GM23248 (cell line): ENCODE results near the gene TMBIM4. TPM values are rescaled to one million over a fixed set of nuclear protein-coding genes. Genes with fewer than 3 reads are reported as not detected.
A peak's percentile ranks its signal among the peaks of the same experiment; 100 is the strongest.

ENCODE experiments used
- DNase-seq: peaks from one replicate; pipeline ENCODE4 v3.0.0-alpha.2; 2015
- H2AFZ ChIP-seq: fragments of 200-600 bp; sonication (generic); 2 replicates; pipeline ENCODE4 v1.6.1; 2016; ENCODE audit warnings: antibody characterized with exemption
- H3F3A ChIP-seq: fragments of 200-600 bp; sonication (generic); 2 replicates; pipeline ENCODE4 v1.6.1; 2016; ENCODE audit warnings: mild to moderate bottlenecking, antibody characterized with exemption, mixed run types; ENCODE audit not compliant: insufficient read depth
- H3K27ac ChIP-seq: fragments of 200-600 bp; sonication (generic); 2 replicates; pipeline ENCODE4 v1.5.1; 2016; ENCODE audit warnings: mild to moderate bottlenecking
- H3K27me3 ChIP-seq: fragments of 200-600 bp; sonication (generic); replicated peaks from 2 replicates; pipeline ENCODE4 v1.6.1; 2016; ENCODE audit warnings: mild to moderate bottlenecking; ENCODE audit not compliant: insufficient read depth
- H3K36me3 ChIP-seq: fragments of 200-600 bp; sonication (generic); 2 replicates; pipeline ENCODE4 v1.6.1; 2016; ENCODE audit warnings: low read depth, mild to moderate bottlenecking
- H3K4me1 ChIP-seq: fragments of 200-600 bp; sonication (generic); 2 replicates; pipeline ENCODE4 v1.6.1; 2016; ENCODE audit warnings: mild to moderate bottlenecking; ENCODE audit not compliant: insufficient read depth
- H3K4me2 ChIP-seq: fragments of 200-600 bp; sonication (generic); one replicate; pipeline ENCODE4 v1.6.1; 2016; ENCODE audit warnings: mild to moderate bottlenecking; ENCODE audit not compliant: unreplicated experiment
- H3K4me3 ChIP-seq: fragments of 200-600 bp; sonication (generic); 2 replicates; pipeline ENCODE4 v1.5.1; 2016; ENCODE audit warnings: mild to moderate bottlenecking
- H3K79me2 ChIP-seq: fragments of 200-600 bp; sonication (generic); 2 replicates; pipeline ENCODE4 v1.6.1; 2016; ENCODE audit warnings: mild to moderate bottlenecking; ENCODE audit not compliant: insufficient read depth
- H3K9ac ChIP-seq: fragments of 200-600 bp; sonication (generic); 2 replicates; pipeline ENCODE4 v1.6.1; 2016; ENCODE audit warnings: mild to moderate bottlenecking
- H3K9me2 ChIP-seq: fragments of 200-600 bp; sonication (generic); 2 replicates; pipeline ENCODE4 v1.6.1; 2016; ENCODE audit warnings: mixed run types, mild to moderate bottlenecking, moderate library complexity; ENCODE audit not compliant: insufficient read depth
- H3K9me3 ChIP-seq: fragments of 200-600 bp; sonication (generic); one replicate; pipeline ENCODE4 v1.6.1; 2017; ENCODE audit warnings: low read depth
- H4K20me1 ChIP-seq: fragments of 200-600 bp; sonication (generic); 2 replicates; pipeline ENCODE4 v1.6.0; 2016; ENCODE audit not compliant: insufficient read depth
- EZH2 ChIP-seq: fragments of 200-600 bp; sonication (generic); IDR thresholded peaks from 2 replicates; pipeline ENCODE4 v1.6.1; 2018; ENCODE audit warnings: antibody characterized with exemption, mild to moderate bottlenecking; ENCODE audit not compliant: insufficient read depth, poor library complexity, severe bottlenecking
- EZH2phosphoT487 ChIP-seq: fragments of 200-600 bp; sonication (generic); IDR thresholded peaks from 2 replicates; pipeline ENCODE4 v1.6.1; 2018; ENCODE audit warnings: antibody characterized with exemption, moderate library complexity, mild to moderate bottlenecking, low read depth; ENCODE audit not compliant: insufficient read depth
- WGBS, 2 experiments: methylation state at CpG; one replicate each; pipeline ENCODE4 v1.1.6; 2015 to 2017; ENCODE audit warnings: low lambda C conversion rate in 2 of 2, low coverage in 1 of 2; ENCODE audit errors: missing lambda C conversion rate in 2 of 2; 5-methylcytosine and 5-hydroxymethylcytosine counted together
- in situ Hi-C: fragments of 300-500 bp; cut with MboI; formaldehyde crosslinking; loops from 2 replicates; pipeline ENCODE4 v1.15.0; 2020
- polyA plus RNA-seq: library from polyadenylated mRNA; unstranded; fragments of >200 nt; fragmentation: Nextera tagmentation; extraction: Ambion mirVana; gene quantifications from 2 replicates; pipeline ENCODE4 v1.2.1, GENCODE V29; 2016
- total RNA-seq: library from RNA; depleted of rRNA; stranded (reverse); fragments of >200 nt; shearing (Covaris generic); gene quantifications from 2 replicates; pipeline ENCODE4 v1.2.3, GENCODE V29; 2014

TMBIM4 gene
- total and polyA plus RNA-seq, 2 experiments from 2014 or later, result 162 to 276 TPM

DNA sequence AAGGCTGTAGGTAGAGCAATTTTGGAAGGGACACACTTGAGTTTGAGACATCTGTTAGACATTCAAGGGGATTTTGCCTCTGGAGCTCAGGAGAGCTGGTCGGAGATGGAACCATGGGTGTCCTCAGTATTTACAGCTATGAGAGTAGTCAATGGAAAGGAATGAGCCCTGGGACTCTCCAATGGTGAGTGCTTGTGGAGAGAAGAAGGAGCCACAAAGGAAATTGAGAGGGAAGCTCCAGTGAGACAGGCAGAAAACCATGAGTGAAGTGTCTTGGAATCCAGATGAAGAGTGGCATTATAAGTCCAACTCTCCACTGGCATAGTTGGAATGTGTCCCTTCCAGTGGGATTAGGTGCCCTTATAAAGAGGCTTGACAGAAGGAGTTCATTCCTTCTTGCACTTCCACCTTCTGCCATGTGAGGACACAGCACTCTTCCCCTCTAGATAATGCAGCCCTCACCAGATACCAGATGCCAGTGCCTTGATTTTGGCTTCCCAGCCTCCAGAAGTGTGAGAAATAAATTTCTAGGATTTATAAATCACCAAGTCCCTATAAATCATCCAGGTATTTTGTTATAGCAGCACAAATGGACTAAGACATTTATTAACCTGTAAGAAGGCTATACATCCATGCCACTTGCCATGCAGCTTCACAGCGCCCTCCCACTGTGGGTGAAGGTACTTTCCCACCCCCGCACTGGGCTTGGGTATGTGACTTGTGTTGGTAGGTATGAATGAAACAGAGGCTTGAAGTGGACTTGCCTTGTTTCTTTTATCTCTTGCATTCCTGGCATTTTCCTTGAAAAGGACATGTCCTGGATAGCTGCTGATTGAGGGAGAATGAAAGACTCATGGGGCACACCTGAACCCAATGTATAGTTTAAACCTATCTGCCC lies 66.5 kb downstream of the TMBIM4 start:
- Histone ChIP-seq H3K9ac (no peak overlapping the region), H3K36me3 (no peaks in the 10 kb centered on the region), H3K9me3 (no peaks in the 10 kb centered on the region), H2AFZ (no peak overlapping the region), H3K4me1 (peaks cover 21% of the 10 kb centered on the region), H3K27ac (no peak overlapping the region), H3K4me3 (no peak overlapping the region), H3K9me2 (no peaks in the 10 kb centered on the region), H3K27me3 (no peaks in the 10 kb centered on the region), H3K4me2 (no peak overlapping the region), H3F3A (peaks cover 13% of the 10 kb centered on the region), H3K79me2 (no peaks in the 10 kb centered on the region), H4K20me1 (no peaks in the 10 kb centered on the region)
- DNase-seq, result peak; percentile 33
- in situ Hi-C loops, result no loop called here
- TF ChIP-seq EZH2 (no peak), EZH2phosphoT487 (no peak)
- 76 to 77% methylated on average over 3 of the region's 3 CpGs for WGBS, 2 experiments

DNA sequence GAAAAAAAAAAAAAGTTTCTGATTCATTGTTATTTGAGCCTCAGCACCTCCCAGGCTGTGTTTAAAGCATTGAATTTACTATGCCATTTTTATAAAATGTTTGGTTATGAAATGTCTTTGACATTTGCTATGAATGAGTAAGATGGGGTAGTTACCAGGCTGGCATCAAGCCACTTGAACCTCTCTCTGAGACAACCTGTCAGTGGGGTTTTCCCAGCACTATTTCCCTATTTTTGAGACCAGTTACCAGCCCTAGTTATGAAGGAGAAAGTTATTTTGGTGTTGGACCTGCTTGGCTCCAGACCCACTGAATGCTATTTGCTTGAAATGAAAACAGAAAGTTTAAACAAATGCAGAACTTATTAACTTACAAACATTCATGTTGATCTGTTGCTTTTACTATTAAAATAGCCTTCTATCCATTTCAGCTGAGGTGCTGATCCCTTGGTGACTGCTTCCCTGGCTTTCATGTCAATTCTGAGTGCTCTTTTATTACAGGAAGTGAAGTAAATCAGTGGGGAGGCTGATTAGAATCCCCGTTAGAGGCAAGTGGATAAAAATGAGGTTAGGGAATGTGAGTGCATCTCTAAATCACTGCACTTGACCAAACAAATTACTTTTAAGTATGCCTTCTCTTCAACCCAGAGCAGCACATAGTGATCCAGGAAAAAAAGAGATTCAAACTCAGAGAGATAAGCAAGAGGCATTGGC lies 77.1 kb downstream of the TMBIM4 start:
- Histone ChIP-seq H3K9me2 (no peaks in the 10 kb centered on the region), H3K27me3 (no peaks in the 10 kb centered on the region), H2AFZ (peak overlapping the region; percentile 50), H3K27ac (peak overlapping the region; percentile 7; the same call in 1 of the 2 replicates), H3F3A (peaks cover 5% of the 10 kb centered on the region; the same call in 1 of the 2 replicates), H3K36me3 (no peaks in the 10 kb centered on the region), H3K9ac (no peak overlapping the region), H3K4me1 (peaks cover 11% of the 10 kb centered on the region; the same call in 1 of the 2 replicates), H3K9me3 (no peaks in the 10 kb centered on the region), H3K4me2 (peak overlapping the region; percentile 20), H3K4me3 (no peak overlapping the region), H4K20me1 (no peaks in the 10 kb centered on the region), H3K79me2 (no peaks in the 10 kb centered on the region)
- DNase-seq, result peak; percentile 51
- 6 to 9% methylated on average over 1 of the region's 1 CpG for WGBS, 2 experiments
- no peak for TF ChIP-seq EZH2
- no peak for TF ChIP-seq EZH2phosphoT487
- in situ Hi-C loops, result no loop called here

DNA sequence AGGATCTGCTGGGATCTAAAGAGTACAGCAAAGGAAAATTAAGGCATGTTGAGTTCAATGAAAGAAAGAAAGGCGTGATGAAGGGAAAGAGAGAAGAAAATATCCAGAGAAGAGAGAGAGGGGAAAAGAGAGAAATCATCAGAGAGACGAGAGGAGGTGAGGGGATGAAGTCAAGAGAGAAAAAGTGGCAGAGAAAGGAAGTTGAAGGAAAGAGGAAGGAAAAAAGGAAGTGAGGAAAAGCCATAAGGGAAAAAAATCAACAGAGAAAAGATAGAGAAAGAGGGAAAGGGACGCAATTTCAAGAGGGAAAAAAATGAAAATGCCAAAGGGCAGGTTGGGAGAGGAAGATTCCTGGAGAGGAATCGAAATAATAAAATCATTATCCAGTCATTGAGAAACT lies 79.6 kb downstream of the TMBIM4 start:
- no peaks in the 10 kb centered on the region for H3K9me3 ChIP-seq
- no peaks in the 10 kb centered on the region for H3K79me2 ChIP-seq
- no peak for DNase-seq
- H3K9ac ChIP-seq, result no peak overlapping the region
- no peaks in the 10 kb centered on the region for H3K27me3 ChIP-seq
- H3K4me3 ChIP-seq, result no peak overlapping the region
- H3K27ac ChIP-seq, result no peak overlapping the region
- peaks cover 18% of the 10 kb centered on the region for H3K4me1 ChIP-seq
- in situ Hi-C loops, result no loop called here
- H3F3A ChIP-seq, result peaks cover 13% of the 10 kb centered on the region
- no peaks in the 10 kb centered on the region for H3K36me3 ChIP-seq
- H4K20me1 ChIP-seq, result no peaks in the 10 kb centered on the region
- H3K9me2 ChIP-seq, result no peaks in the 10 kb centered on the region
- no peak for TF ChIP-seq EZH2
- no peak for TF ChIP-seq EZH2phosphoT487
- WGBS, 2 experiments, result 83 to 93% methylated on average over 4 of the region's 4 CpGs
- H2AFZ ChIP-seq, result peak overlapping the region; percentile 49
- no peak overlapping the region for H3K4me2 ChIP-seq

DNA sequence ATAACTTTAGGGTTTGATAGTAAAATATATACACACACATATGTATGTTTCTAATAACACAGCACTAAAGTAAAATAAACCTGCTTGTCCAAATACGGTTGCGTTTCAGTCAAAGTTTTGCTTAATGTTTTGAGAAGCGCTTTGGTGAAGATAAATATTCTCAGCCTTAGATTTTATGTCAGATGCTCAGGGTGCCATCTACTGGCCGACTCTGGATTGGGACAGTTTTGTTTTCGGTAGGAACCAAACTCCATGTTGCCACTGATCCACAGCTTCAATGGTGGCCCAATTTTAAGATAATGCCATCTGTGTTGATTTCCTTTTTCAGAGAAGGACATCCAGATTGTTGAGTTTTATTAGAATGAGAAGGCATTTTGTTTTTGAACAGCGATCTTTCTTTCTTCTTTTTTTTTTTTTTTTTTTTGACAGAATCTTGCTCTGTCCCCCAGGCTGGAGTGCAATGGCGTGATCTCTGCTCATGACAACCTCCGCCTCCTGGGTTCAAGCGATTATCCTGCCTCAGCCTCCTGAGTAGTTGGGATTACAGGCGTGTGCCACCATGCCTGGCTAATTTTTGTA lies 82.3 kb downstream of the TMBIM4 start:
- Histone ChIP-seq H3K36me3 (no peaks in the 10 kb centered on the region), H3K4me3 (peak overlapping the region; percentile 42), H3K27ac (no peak overlapping the region), H3K4me2 (peak overlapping the region; percentile 72), H3K4me1 (peaks cover 12% of the 10 kb centered on the region), H4K20me1 (no peaks in the 10 kb centered on the region), H2AFZ (peak overlapping the region; percentile 52; the same call in 1 of the 2 replicates), H3K27me3 (no peaks in the 10 kb centered on the region), H3K79me2 (no peaks in the 10 kb centered on the region), H3K9ac (no peak overlapping the region; the same call in 1 of the 2 replicates), H3K9me3 (no peaks in the 10 kb centered on the region), H3F3A (peaks cover 9% of the 10 kb centered on the region), H3K9me2 (no peaks in the 10 kb centered on the region)
- in situ Hi-C loops, result loop anchor here (10.0 kb wide), 1 partner anchor 783 kb away; no protein-coding TSS in a partner anchor
- WGBS, 2 experiments, result 18 to 19% methylated on average over 10 of the region's 10 CpGs
- TF ChIP-seq EZH2, result no peak
- no peak for TF ChIP-seq EZH2phosphoT487
- peak; percentile 78 for DNase-seq
